ENCODE results near the gene IL17C. TPM values are rescaled to one million over a fixed set of nuclear protein-coding genes. Genes with fewer than 3 reads are reported as not detected.

Gene IL17C
- total RNA-seq, 2 experiments from 2014 or later = 0.86 TPM; not detected in 1

DNA sequence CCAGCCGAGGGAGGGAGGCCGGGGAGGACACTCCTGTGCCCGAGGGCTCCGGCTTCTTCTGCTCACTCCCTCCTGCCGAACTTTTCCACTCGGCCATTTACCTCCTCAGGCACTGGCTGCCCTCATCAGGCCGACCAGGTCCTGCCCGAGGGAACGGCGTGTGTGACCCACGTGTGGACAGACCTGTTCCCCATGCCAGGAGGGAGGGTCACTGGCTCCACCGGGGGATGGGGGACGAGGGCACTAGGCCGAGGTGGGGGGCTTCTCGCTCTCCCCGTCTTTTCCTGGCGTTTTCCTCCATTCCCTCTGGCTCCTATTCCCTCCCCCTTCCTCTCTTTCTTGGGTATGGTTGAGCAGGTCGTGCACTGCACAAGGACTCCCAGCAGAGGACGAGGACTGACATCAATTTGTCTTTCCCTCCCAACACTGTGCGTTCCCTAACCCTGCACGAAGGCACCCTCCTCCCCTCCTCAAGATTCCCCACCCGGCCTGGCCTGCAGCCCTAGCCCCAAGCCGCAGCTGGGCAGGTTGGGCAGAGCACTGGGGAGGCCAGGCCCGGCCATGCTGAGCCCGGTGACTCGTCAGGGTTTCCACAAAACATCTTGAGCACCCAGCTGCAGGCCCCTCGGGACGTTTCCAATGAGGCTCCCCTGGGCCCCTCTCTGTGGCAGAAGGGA, 3.2 kb upstream of the IL17C start:
- intact Hi-C loops (cut with micrococcal nuclease; ENCODE audit: unreplicated experiment) = loop anchor here (1.0 to 5.0 kb wide), 5 partner anchors 16 to 193 kb away; partner anchors contain the start of gene CYBA
- DNase-seq (ENCODE audit: low spot score) = no peak
- H3K4me1 ChIP-seq (ENCODE audit: insufficient read depth, low read length, poor library complexity, severe bottlenecking) = peaks cover 43% of the 10 kb centered on the region
- BruUV-seq (replicated peaks) = no TSS peak
- peaks cover 33% of the 10 kb centered on the region for H3K36me3 ChIP-seq (ENCODE audit: insufficient read depth, low read length)
- H3K27ac ChIP-seq (ENCODE audit: low read depth, low read length, poor library complexity, severe bottlenecking) = no peak overlapping the region
- ChIA-PET CTCF (ENCODE audit: unreplicated experiment) (no interaction called here), POLR2A (no interaction called here)
- H2AFZ ChIP-seq (ENCODE audit: low read length) = no peak overlapping the region
- peak overlapping the region; percentile 55; the same call in 1 of the 2 replicates for H3K4me2 ChIP-seq (ENCODE audit: low read length)
- TF ChIP-seq CTCF (conservative IDR thresholded peaks at IDR 0.05; ENCODE audit: low read length) = no peak
- TF ChIP-seq EZH2phosphoT487 (IDR thresholded peaks at IDR 0.05; ENCODE audit: borderline replicate concordance, low read depth, low read length) = no peak
- H4K20me1 ChIP-seq (ENCODE audit: insufficient read depth, low read length) = no peaks in the 10 kb centered on the region
- no peaks in the 10 kb centered on the region for H3K9me3 ChIP-seq (ENCODE audit: low read length)
- H3K9me2 ChIP-seq (ENCODE audit: insufficient read depth, low read length) = no peaks in the 10 kb centered on the region
- H3K4me3 ChIP-seq (ENCODE audit: low read depth, low read length, poor library complexity, severe bottlenecking) = no peak overlapping the region
- no peaks in the 10 kb centered on the region for H3K79me2 ChIP-seq (ENCODE audit: insufficient read depth, low read depth, low read length)

DNA sequence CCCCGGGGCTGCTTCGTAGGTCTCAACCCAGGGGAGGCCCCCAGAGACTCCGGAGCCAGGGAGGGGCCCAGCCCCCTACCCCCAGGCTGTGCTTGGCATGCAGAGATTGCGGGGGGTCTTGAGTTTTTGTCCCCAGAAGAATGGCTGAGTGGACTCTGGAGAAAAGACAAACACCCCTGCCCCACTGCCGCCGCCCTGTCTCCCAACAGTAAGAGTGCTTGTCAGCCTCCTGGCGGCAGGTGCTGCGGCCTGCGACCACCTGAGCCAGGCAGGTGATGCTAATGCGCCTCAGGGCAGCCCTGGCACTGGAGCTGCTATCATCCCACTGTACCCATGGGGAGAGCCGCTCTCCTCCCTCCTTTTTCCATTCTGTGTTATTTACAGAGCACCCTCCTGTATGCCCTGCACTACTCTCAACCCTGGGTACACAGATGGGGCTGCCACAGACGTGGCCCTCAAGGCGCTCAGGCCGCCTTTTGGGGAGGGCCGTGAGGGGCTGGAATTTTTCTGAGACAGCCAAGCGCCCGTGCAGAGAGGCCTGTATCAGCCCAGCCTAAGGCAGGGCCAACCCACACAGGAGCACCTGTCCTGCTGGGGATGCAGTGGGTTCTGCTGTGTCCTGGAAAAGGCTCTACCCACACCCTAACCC, 2.6 kb upstream of the IL17C start:
- H2AFZ ChIP-seq (ENCODE audit: low read length) = no peak overlapping the region
- H4K20me1 ChIP-seq (ENCODE audit: insufficient read depth, low read length) = no peaks in the 10 kb centered on the region
- CTCF ChIA-PET (ENCODE audit: unreplicated experiment) = no interaction called here
- DNase-seq (ENCODE audit: low spot score) = no peak
- no peak overlapping the region for H3K4me3 ChIP-seq (ENCODE audit: low read depth, low read length, poor library complexity, severe bottlenecking)
- no peak overlapping the region for H3K4me2 ChIP-seq (ENCODE audit: low read length)
- H3K27ac ChIP-seq (ENCODE audit: low read depth, low read length, poor library complexity, severe bottlenecking) = no peak overlapping the region
- H3K79me2 ChIP-seq (ENCODE audit: insufficient read depth, low read depth, low read length) = no peaks in the 10 kb centered on the region
- POLR2A ChIA-PET = no interaction called here
- intact Hi-C loops (cut with micrococcal nuclease; ENCODE audit: unreplicated experiment) = loop anchor here (2.0 to 5.0 kb wide), 2 partner anchors 15 to 153 kb away; partner anchors contain the start of gene CYBA
- H3K4me1 ChIP-seq (ENCODE audit: insufficient read depth, low read length, poor library complexity, severe bottlenecking) = peaks cover 43% of the 10 kb centered on the region
- no TSS peak for BruUV-seq (replicated peaks)
- H3K9me3 ChIP-seq (ENCODE audit: low read length) = no peaks in the 10 kb centered on the region
- TF ChIP-seq CTCF (conservative IDR thresholded peaks at IDR 0.05; ENCODE audit: low read length) (no peak), EZH2phosphoT487 (IDR thresholded peaks at IDR 0.05; ENCODE audit: borderline replicate concordance, low read depth, low read length) (no peak)
- H3K9me2 ChIP-seq (ENCODE audit: insufficient read depth, low read length) = no peaks in the 10 kb centered on the region
- peaks cover 26% of the 10 kb centered on the region for H3K36me3 ChIP-seq (ENCODE audit: insufficient read depth, low read length)
